Trophoblast cell (in vitro differentiated cells and primary cell): Measurements from ENCODE around the gene PPP1R12A.
"Not testable (repeated sequence)": the region's sequence is repeated elsewhere in the genome, so short reads cannot be mapped to it uniquely, and the experiment has no call there.

Experiments used
- DNase-seq, 2 donors: peaks; one replicate each; pipeline ENCODE4 v3.0.0-alpha.2; 2016
- H2AFZ ChIP-seq: 2 replicates; pipeline ENCODE4 v1.6.1; 2013; ENCODE audit warnings: low read length, moderate library complexity, mild to moderate bottlenecking; ENCODE audit not compliant: insufficient read depth, poor library complexity
- H2AK5ac ChIP-seq: 2 replicates; pipeline ENCODE4 v1.6.1; 2013; ENCODE audit warnings: mild to moderate bottlenecking, low read length
- H2BK120ac ChIP-seq: 2 replicates; pipeline ENCODE4 v1.6.1; 2013; ENCODE audit warnings: low read length, mild to moderate bottlenecking, moderate library complexity; ENCODE audit not compliant: insufficient read depth, poor library complexity
- H2BK12ac ChIP-seq: 2 replicates; pipeline ENCODE4 v1.6.1; 2013; ENCODE audit warnings: mild to moderate bottlenecking, low read length, moderate library complexity
- H2BK5ac ChIP-seq: 2 replicates; pipeline ENCODE4 v1.6.1; 2013; ENCODE audit warnings: low read length, low read depth, moderate library complexity, mild to moderate bottlenecking; ENCODE audit not compliant: poor library complexity
- H3K14ac ChIP-seq: 2 replicates; pipeline ENCODE4 v1.6.1; 2013; ENCODE audit warnings: mild to moderate bottlenecking, low read length
- H3K18ac ChIP-seq: 2 replicates; pipeline ENCODE4 v1.6.1; 2013; ENCODE audit warnings: mild to moderate bottlenecking, low read length
- H3K23ac ChIP-seq: 2 replicates; pipeline ENCODE4 v1.6.1; 2013; ENCODE audit warnings: low read length
- H3K27ac ChIP-seq: 2 replicates; pipeline ENCODE4 v1.5.1; 2013; ENCODE audit warnings: low read depth, mild to moderate bottlenecking, inconsistent platforms, low read length, moderate library complexity
- H3K27me3 ChIP-seq: 2 replicates; pipeline ENCODE4 v1.6.1; 2013; ENCODE audit warnings: inconsistent platforms, mild to moderate bottlenecking, low read length, moderate library complexity; ENCODE audit not compliant: insufficient read depth
- H3K36me3 ChIP-seq, 2 experiments: 1 replicate in 1 of 2; 2 replicates in 1 of 2; pipeline ENCODE4 v1.6.1; 2013; ENCODE audit warnings: low read length in 2 of 2, mild to moderate bottlenecking in 2 of 2, moderate library complexity in 1 of 2; ENCODE audit not compliant: insufficient read depth in 2 of 2, control insufficient read depth in 1 of 2
- H3K4ac ChIP-seq: 2 replicates; pipeline ENCODE4 v1.6.1; 2013; ENCODE audit warnings: low read depth, mild to moderate bottlenecking, low read length, moderate library complexity
- H3K4me1 ChIP-seq, 2 experiments: 1 replicate in 1 of 2; 2 replicates in 1 of 2; pipeline ENCODE4 v1.6.1; 2013; ENCODE audit warnings: low read length in 2 of 2, mild to moderate bottlenecking in 2 of 2, moderate library complexity in 1 of 2; ENCODE audit not compliant: insufficient read depth in 2 of 2, control insufficient read depth in 1 of 2
- H3K4me2 ChIP-seq: 2 replicates; pipeline ENCODE4 v1.6.1; 2013; ENCODE audit warnings: inconsistent platforms, mild to moderate bottlenecking, low read length, moderate library complexity
- H3K4me3 ChIP-seq: 2 replicates; pipeline ENCODE4 v1.5.1; 2013; ENCODE audit warnings: mild to moderate bottlenecking, low read depth, low read length, inconsistent platforms
- H3K79me1 ChIP-seq: one replicate; pipeline ENCODE4 v1.6.1; 2013; ENCODE audit warnings: low read length
- H3K79me2 ChIP-seq: 2 replicates; pipeline ENCODE4 v1.6.1; 2013; ENCODE audit warnings: low read length, mild to moderate bottlenecking; ENCODE audit not compliant: control insufficient read depth, insufficient read depth, poor library complexity
- H3K9ac ChIP-seq: 2 replicates; pipeline ENCODE4 v1.6.1; 2013; ENCODE audit warnings: mild to moderate bottlenecking, low read length
- H3K9me3 ChIP-seq: 2 replicates; pipeline ENCODE4 v1.6.1; 2013; ENCODE audit warnings: low read depth, mild to moderate bottlenecking, control low read depth, inconsistent platforms, low read length; ENCODE audit not compliant: insufficient read depth
- H4K12ac ChIP-seq: 2 replicates; pipeline ENCODE4 v1.6.1; 2013; ENCODE audit warnings: low read depth, mild to moderate bottlenecking, low read length, moderate library complexity
- H4K8ac ChIP-seq: 2 replicates; pipeline ENCODE4 v1.6.1; 2013; ENCODE audit warnings: low read depth, mild to moderate bottlenecking, low read length, moderate library complexity
- H4K91ac ChIP-seq: one replicate; pipeline ENCODE4 v1.6.1; 2013; ENCODE audit warnings: low read depth, mild to moderate bottlenecking, low read length, moderate library complexity
- WGBS: extraction: QIAGEN DNeasy Blood & Tissue Kit; methylation state at CpG from one replicate; pipeline ENCODE4 v1.1.7; 2013; ENCODE audit warnings: missing lambda C conversion rate; ENCODE audit not compliant: insufficient read length, insufficient coverage; ENCODE audit errors: extremely low coverage; 5-methylcytosine and 5-hydroxymethylcytosine counted together

Gene PPP1R12A

GRCh38 chr12:79978692-79979091, 43.8 kb upstream of the PPP1R12A start:
- DNase-seq: no peak
- Histone ChIP-seq H4K12ac (no peak overlapping the region), H4K8ac (no peak overlapping the region), H3K9me3 (no peaks in the 10 kb centered on the region), H2AK5ac (no peak overlapping the region), H3K36me3 (no peaks in the 10 kb centered on the region), H3K27me3 (no peaks in the 10 kb centered on the region), H2BK120ac (no peak overlapping the region), H3K4me1 (peaks cover 3% of the 10 kb centered on the region in 2 experiments), H3K18ac (no peak overlapping the region), H2BK5ac (no peak overlapping the region), H3K4me2 (no peak overlapping the region), H3K9ac (no peak overlapping the region), H3K79me1 (no peaks in the 10 kb centered on the region), H3K27ac (no peak overlapping the region), H3K4me3 (no peak overlapping the region), H3K4ac (no peak overlapping the region), H2BK12ac (no peak overlapping the region), H3K23ac (no peak overlapping the region), H3K14ac (no peak overlapping the region), H4K91ac (no peak overlapping the region), H2AFZ (no peak overlapping the region), H3K79me2 (no peaks in the 10 kb centered on the region)
- no CpG with 5 or more reads among the region's 1 CpG for WGBS

GRCh38 chr12:79977856-79978460, 43.1 kb upstream of the PPP1R12A start:
- H3K4me3 ChIP-seq, H4K12ac ChIP-seq, H3K4me1 ChIP-seq, H3K79me1 ChIP-seq, H3K27me3 ChIP-seq, H3K4ac ChIP-seq, H3K27ac ChIP-seq, H2AK5ac ChIP-seq, H4K91ac ChIP-seq, H3K14ac ChIP-seq, H3K23ac ChIP-seq, H4K8ac ChIP-seq, H3K9ac ChIP-seq, H3K36me3 ChIP-seq, H2AFZ ChIP-seq, H2BK5ac ChIP-seq, H3K79me2 ChIP-seq, H2BK12ac ChIP-seq, H3K18ac ChIP-seq, DNase-seq, H3K4me2 ChIP-seq, H2BK120ac ChIP-seq, H3K9me3 ChIP-seq: not testable (repeated sequence)
- no CpG with 5 or more reads among the region's 3 CpGs for WGBS

- Histone ChIP-seq H3K23ac (no peak overlapping the region), H4K12ac (no peak overlapping the region), H3K4ac (no peak overlapping the region), H3K27me3 (no peaks in the 10 kb centered on the region), H2BK12ac (no peak overlapping the region), H3K4me2 (no peak overlapping the region), H3K27ac (no peak overlapping the region), H3K36me3 (no peaks in the 10 kb centered on the region), H2BK5ac (no peak overlapping the region), H2AFZ (no peak overlapping the region), H2AK5ac (no peak overlapping the region), H3K18ac (no peak overlapping the region), H2BK120ac (no peak overlapping the region), H3K9ac (no peak overlapping the region), H3K79me1 (no peaks in the 10 kb centered on the region), H3K79me2 (no peaks in the 10 kb centered on the region), H4K8ac (no peak overlapping the region), H3K14ac (no peak overlapping the region), H3K4me3 (no peak overlapping the region), H3K9me3 (no peaks in the 10 kb centered on the region), H4K91ac (no peak overlapping the region), H3K4me1 (no peaks in the 10 kb centered on the region)
- no CpG with 5 or more reads among the region's 5 CpGs for WGBS
- no peak for DNase-seq
These were observed 40.2 kb upstream of the PPP1R12A start for GRCh38 chr12:79975143-79975542.

DNA sequence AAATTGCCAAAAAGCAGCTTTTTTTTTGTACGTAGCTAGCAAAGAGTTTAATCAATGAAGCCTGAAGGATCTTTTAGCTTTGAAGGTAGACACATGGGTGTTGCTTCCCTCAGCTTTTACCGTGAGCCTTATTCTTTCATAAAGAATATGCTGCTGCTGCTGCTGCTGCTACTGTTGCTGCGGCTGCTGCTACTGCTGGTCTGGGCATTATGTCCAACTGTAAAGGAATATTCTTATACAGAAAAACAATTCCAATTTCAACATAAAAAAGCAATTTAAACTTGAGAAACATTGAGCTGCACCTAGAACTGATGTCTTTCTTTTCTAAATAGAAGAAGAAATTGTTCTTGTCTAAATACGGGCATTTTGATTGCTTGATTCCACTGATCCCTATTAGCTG, 38.9 kb upstream of the PPP1R12A start:
- H2BK12ac ChIP-seq: no peak overlapping the region
- no peak for DNase-seq
- no peak overlapping the region for H3K4me3 ChIP-seq
- H3K4me1 ChIP-seq: no peaks in the 10 kb centered on the region
- no peak overlapping the region for H3K4me2 ChIP-seq
- no peak overlapping the region for H4K91ac ChIP-seq
- H3K9me3 ChIP-seq: no peaks in the 10 kb centered on the region
- H4K12ac ChIP-seq: no peak overlapping the region
- H2AK5ac ChIP-seq: no peak overlapping the region
- no peaks in the 10 kb centered on the region for H3K79me1 ChIP-seq
- H3K27ac ChIP-seq: no peak overlapping the region
- H3K36me3 ChIP-seq: no peaks in the 10 kb centered on the region
- no peak overlapping the region for H4K8ac ChIP-seq
- H3K27me3 ChIP-seq: no peaks in the 10 kb centered on the region
- H3K23ac ChIP-seq: no peak overlapping the region
- no peak overlapping the region for H3K18ac ChIP-seq
- H3K9ac ChIP-seq: no peak overlapping the region
- H3K4ac ChIP-seq: no peak overlapping the region
- no CpG with 5 or more reads among the region's 4 CpGs for WGBS
- no peak overlapping the region for H2BK120ac ChIP-seq
- no peaks in the 10 kb centered on the region for H3K79me2 ChIP-seq
- no peak overlapping the region for H3K14ac ChIP-seq
- no peak overlapping the region for H2BK5ac ChIP-seq
- no peak overlapping the region for H2AFZ ChIP-seq
